CD4-positive, alpha-beta T cell treated with Interleukin-6 at 100 ng/mL for 8 hours (primary cell): ENCODE measurements around the gene PYGB.
"Not testable (repeated sequence)": the region's sequence is repeated elsewhere in the genome, so short reads cannot be mapped to it uniquely, and the experiment has no call there.

Source experiments
- DNase-seq: peaks from one replicate; pipeline ENCODE4 v3.0.0-alpha.2; 2020; ENCODE audit warnings: mixed read lengths, low spot score

Gene PYGB

DNA sequence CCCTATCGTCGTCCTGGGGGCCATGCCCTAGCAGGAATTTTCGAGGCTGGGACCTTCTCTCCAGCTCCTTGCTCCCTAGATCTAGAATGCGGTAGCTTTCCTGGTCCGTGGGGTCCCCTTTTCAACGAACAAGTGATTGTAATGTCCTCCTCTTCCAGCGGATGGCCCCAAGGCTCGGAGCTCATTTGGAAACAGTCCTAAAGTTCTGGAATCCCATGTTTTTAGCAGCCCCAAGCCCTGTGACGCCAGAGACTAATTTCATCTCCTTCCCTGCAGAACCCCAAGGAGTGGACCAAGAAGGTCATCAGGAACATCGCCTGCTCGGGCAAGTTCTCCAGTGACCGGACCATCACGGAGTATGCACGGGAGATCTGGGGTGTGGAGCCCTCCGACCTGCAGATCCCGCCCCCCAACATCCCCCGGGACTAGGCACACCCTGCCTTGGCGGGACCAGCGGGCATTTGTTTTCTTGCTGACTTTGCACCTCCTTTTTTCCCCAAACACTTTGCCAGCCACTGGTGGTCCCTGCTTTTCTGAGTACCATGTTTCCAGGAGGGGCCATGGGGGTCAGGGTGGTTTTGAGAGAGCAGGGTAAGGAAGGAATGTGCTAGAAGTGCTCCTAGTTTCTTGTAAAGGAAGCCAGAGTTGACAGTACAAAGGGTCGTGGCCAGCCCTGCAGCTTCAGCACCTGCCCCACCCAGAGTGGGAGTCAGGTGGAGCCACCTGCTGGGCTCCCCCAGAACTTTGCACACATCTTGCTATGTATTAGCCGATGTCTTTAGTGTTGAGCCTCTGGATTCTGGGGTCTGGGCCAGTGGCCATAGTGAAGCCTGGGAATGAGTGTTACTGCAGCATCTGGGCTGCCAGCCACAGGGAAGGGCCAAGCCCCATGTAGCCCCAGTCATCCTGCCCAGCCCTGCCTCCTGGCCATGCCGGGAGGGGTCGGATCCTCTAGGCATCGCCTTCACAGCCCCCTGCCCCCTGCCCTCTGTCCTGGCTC is 48.5 kb downstream of the PYGB start:
- DNase-seq = no peak

DNA sequence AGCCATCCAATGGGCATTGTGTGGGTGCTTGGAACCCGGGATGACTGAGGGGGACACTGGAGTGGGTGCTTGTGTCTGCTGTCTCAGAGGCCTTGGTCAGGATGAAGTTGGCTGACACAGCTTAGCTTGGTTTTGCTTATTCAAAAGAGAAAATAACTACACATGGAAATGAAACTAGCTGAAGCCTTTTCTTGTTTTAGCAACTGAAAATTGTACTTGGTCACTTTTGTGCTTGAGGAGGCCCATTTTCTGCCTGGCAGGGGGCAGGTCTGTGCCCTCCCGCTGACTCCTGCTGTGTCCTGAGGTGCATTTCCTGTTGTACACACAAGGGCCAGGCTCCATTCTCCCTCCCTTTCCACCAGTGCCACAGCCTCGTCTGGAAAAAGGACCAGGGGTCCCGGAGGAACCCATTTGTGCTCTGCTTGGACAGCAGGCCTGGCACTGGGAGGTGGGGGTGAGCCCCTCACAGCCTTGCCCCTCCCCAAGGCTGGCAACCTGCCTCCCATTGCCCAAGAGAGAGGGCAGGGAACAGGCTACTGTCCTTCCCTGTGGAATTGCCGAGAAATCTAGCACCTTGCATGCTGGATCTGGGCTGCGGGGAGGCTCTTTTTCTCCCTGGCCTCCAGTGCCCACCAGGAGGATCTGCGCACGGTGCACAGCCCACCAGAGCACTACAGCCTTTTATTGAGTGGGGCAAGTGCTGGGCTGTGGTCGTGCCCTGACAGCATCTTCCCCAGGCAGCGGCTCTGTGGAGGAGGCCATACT is 49.4 kb downstream of the PYGB start:
- DNase-seq = no peak

DNA sequence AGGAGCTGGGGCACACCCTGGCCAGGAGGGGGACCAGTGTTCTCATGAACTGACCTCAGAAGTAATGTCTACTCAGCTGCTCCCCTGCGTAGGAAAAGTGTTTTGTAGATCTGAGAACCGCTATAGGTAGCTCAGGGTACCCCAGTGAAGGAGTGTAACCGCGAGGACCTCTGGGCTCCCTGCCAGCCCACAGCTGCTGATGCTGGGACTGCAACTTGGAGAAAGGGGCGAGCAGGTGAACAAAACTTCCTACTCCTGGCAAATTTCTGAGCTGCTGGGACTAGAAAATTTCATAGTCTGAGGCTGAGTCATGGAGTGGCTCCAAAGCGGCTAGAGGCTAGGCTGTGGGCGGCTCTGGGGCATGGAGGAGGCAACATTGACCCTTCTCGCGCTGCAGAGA is 51.9 kb downstream of the PYGB start:
- DNase-seq = no peak

DNA sequence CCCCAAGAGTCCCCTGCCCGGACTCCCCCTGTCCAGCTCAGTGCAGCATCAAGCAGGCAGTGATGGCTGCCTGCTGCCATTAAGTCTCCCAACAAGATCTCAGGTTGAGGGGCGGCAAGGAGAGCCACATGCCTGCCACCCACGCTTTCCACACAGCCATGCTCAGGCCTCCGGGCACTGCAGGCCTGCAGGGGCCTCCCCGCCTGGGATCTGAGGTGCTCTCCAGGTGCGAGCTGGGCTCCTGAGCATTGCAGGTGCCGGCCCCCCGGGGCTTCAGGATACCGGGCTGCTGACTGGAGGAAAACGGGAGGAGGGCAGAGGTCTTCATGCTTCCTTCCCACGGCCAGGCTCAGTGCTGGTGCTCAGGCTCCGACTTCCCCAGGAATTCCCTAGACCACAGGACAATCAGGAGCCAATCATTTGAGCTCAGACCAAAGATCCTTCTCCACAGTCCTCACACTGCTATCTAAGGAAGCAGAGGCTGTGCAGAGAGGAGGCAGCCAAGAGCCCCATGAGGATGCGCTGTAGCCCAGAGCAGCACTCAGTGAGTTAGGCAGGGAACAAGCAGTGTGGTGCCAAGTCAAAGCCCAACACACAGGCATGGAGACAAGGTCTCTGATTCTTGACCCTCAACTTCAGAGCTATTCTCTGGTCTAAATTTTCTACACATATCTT is 52.7 kb downstream of the PYGB start:
- DNase-seq = no peak

DNA sequence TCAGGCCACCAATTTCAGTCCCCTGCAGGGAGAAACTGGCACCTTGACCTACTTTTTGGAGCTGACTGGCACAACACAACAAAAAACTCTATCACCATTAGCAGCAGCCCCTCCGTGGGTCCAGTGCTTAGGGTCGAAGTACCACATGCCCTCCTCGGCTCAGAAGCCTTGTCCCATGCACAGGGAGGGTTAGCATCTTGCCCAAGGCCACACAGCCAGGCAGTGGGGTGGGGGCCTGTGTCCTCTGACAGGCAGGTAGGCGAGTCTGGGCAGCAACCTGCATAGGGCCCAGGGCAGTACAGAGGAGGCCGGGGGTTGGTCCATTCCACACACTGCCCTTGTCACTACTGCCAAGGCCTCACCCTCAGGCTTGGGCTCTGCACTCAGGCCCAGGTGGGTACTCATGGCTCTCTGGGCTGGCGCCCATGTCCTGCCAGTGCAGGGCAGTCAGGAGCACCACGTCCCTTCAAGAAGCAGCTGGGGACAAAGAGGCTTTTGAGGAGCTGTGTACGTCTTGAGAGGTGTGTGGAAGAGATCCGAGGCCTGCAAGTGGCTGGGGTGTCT is 53.6 kb downstream of the PYGB start:
- no peak for DNase-seq

DNA sequence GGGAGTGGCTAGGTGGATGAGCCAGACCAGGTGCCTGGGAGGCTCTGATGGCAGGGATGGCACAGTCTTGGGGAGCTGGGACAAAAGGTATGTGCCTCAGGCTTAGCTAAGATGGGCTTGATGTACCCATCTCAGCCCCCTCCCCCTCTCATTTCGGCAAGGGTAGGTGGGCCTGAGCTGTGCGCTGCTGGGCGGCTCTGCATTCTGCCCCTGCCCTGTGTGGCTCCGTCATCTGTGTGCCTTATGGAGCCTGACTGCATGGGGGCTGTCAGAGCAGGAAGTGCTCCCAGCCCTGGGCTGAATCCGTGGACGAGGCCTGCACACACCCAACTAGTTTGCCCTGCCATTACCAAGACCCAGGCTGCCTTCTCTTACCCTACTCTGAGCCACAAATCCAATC is 54.7 kb downstream of the PYGB start:
- DNase-seq = no peak

DNA sequence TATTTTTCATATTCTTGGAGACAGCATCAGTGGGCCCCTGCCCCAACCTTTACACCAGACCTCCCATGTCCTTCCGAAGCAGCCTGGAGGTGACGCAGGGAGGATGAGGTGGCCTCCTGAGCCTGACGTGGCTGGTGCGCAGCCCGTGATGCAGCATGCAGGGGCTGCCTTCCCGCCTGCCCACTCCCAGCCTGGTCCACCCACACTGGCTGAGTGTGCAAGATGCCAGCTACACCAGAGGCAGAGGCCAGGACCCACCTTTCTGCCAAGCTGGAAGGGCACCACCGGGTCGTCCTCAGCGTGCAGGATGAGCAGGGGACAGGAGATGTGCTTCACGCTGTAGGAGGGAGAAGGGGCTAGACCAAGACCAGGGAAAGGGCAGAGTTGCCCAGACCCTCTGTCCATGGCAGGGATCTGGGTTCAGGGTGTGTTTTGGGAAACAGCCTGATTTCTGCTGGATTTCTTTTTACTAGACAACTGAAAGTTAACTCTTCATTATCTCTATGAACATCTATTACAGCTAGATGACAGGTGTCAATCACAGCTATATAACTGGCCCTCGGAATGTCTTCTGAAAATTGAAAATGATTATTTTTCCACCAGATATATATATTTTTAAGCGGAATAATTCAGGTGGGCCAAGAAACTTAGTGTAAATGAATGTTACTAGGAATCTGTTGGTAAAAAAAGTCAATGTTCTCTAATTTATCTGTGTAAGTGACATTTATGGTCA is 55.6 kb downstream of the PYGB start:
- DNase-seq = no peak

DNA sequence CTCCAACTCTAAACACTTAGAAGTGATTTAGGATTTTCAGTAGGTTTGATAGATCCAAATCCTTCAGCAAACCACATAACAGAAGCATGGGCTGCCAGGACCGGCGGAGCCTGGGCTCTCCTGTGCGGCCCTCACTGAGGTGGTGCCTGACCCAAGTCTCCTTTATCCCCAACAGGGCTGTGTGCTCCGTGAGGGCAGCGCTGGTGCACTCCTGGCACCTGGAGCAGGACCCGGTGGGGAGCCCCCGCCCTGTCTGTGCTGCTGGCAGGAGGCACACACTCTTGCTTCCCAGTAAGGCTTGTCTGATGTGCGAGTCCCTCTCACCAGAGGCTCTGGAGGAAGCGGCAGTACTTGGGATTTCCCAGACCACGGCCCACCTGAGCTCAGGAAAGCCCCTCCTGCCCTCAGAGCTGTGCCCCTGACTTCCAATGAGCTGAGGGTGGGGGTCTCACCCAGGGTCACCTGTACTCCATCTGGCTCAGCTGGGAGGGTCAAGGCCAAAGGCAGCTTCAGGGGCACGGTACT is 56.2 kb downstream of the PYGB start:
- DNase-seq = no peak

DNA sequence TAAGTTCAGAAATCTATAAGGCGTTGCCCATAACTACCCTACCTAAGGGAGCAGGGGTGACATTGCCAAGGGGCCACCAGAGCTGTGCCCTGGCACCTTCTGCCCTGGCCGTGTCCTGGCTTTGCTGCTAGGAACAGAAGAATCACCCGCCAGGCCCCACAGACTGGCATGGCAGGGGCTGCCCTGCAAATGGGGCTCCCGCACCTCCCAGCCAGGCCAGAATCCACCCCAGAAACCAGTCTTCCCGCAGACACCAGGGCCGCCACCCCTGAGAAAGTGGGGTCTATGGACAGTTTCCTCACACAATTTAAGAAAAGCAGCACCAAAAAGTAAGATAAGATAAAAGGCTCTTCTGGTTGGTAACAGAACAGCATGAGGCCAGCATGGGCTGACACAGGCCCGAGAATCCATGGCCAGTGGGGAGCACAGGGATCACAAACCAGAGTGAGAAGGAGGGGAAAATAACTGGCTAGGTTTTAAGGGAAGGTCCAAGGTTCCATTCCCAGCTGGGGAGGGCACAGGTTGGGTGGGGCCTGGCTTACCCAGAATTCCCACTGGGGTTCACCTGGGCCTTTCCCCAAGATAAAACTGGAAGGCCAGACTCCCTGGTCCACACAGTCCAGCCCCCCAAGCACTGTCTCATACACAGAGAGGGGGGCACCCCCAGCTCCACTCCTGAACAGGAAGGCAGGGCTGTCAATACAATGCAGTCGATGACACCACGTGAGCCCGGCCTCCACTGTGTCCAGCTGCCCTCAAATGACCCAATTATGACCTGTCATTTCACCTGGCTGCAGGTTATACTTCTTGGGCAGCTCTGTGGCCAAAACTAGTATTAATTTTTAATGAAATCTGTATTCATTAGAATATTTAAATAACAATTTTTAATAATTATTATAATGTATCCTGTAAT is 59.4 kb downstream of the PYGB start:
- no peak for DNase-seq

DNA sequence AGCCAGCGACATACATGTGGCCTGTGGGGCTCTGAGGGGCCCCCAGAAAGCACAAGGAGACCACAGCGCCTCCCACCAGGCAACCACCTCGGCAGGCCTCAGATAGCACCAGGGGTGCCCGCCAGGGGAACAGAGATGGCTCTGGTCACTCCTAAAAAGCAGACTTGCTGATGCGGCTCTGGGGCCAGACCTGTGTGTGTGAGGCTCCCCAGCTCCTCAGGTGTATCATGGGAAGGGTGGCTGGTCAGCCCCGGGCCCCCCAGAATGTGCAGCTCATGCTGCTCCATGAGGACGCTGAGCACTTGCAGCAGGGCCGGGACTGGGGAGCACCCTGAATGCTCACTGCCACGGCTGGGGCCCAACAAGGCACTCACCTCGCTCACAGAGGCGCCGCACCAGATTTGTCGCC is 60.2 kb downstream of the PYGB start:
- DNase-seq = no peak

DNA sequence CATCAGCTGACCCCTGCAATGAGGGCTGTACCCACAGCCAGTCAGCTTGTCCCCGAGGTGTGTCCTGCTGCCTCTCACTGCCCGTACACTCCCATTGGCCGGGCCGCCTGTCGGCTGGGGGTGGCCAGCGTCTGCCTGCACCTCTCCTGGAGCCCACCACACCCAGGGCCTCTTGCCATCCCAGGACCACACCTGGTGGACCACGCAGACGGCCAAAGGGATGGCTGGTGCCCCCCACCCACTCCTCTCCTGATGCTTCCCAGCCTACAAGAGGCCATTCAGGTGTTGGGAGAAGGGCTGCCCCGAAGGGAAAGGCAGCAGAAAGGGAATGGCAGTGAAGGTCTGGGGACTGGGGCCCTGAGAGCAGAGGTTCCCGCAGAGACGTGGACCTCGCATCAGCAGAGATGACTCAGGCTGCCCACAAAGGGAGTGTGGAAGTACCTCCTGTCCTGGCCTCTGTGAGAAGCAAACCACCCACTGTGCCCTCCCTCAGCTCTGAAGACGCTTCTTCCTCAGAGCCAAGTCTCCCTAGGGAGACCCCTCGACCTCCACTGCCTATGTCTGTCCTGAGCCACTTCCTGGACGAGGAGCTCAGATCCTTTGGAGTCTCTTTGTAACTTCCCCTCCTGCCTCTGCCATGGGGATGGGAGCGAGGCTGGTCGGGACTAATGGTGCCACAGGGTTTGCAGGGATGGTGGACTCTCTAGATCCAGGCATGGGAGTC is 60.9 kb downstream of the PYGB start:
- no peak for DNase-seq

DNA sequence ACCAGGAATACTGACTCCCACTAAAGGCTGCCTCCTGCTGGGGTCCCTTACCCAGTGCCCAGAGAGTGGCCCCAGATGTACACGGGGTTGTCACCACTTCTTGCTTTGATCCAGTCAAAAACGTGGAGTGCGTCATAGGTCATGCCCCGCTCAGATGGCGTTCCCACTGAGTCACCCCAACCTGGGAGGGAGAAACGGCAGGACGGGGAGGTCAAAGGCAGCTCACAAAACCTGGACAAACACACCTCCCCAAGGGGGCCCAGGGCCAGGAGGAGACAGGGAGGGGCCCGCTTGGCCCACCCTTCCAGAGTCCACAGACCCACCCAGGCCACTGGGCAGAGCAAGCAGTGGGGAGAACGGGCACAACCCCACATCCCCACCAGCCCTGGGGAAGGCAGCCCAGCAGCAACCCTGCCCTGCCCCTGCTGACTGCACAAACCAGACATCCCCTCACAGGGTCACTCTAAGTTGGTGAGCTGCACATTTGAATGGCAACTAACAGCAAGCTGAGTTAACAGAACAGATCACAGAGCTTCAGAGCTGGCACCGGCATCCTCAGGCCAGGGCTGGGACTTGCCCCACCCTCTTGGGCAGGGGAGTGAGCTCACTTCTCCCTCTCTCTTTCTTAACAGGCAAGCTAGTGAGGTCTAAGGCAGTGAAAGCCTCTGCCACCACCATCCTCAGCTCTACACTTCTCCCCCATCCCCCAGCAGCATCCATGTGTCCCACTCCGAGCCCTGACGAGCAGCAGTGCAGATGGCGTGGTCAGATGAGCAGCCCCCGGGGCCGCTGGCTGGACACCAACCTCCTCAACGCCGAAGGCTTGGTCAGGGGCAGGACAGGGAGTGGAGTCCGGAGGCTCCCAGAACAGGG is 61.7 kb downstream of the PYGB start:
- DNase-seq = no peak

DNA sequence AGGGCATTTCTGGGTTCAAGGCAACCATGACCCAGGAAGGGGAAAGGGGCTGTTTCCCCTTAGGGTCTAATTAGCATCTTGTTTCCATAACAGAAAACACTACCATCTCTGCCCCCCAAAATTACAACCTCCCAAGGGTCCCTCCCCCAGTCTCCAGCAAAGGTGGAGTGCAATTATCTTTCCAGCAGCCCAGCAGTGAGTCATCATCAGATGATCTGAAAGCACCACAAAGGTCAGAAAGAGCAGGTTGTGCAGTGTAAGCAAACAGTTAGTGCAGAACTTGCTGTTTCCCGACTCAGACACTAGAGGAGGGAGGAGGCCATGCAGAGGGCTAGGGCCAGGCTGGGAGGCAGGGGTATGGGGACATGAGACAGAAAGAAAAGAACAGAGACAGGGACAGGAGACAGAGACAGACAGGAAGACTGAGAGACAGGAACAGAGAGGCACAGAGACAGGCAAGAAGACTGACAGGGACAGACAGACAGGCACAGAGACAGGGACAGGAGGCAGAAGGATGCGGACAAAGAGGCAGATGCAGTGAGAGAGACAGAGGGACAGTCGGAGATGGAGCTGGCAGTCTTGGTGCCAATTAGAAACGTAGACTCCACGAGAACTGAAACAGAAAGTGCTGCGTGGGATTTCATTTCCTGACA is 62.5 kb downstream of the PYGB start:
- peak; percentile 46 for DNase-seq

DNA sequence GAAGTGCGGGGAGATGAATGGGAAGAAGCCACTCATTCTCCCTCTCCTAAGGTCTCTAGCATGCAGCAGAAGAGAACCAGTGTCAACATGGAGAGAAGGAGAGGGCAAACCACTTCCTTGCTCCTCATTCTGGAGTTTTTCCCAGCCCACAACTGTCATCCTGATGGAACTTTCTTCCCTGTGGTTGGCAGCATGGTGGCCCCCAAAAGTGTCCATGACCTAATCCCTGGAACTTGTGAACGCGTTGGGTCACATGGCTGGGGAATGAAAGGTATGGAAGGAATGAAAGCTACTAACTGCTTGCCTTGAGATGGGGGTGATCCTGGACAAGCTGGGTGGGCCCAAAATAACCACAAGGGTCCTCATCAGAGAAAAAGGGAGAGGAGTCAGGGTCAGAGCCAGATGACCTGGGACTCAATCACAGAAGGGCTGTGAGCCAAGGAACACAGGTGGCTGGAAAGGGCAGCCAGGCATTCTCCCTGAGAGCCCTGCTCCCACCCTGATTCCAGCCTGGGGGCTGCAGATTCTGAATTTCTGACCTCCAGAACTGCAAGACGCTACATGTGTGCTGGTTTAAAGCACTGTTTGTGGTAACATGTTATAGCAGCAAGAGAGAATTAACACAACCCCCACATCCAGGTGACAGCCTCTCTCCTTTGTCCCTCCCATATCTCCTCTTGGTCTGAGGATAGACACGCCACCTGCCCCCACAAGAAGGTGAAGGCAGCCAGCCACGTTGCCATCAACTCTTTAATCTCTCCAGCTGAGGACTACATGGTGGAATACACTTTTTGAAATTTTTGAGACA is 63.2 kb downstream of the PYGB start:
- no peak for DNase-seq

DNA sequence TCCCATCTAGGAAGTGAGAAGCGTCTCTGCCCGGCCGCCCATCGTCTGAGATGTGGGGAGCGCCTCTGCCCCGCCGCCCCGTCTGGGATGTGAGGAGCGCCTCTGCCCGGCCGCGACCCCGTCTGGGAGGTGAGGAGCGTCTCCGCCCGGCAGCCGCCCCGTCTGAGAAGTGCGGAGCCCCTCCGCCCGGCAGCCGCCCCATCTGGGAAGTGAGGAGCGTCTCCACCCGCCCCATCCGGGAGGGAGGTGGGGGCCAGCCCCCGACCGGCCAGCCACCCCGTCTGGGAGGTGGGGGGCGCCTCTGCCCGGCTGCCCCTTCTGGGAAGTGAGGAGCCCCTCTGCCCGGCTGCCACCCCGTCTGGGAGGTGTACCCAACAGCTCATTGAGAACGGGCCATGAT is 64.8 kb downstream of the PYGB start:
- not testable (repeated sequence) for DNase-seq

DNA sequence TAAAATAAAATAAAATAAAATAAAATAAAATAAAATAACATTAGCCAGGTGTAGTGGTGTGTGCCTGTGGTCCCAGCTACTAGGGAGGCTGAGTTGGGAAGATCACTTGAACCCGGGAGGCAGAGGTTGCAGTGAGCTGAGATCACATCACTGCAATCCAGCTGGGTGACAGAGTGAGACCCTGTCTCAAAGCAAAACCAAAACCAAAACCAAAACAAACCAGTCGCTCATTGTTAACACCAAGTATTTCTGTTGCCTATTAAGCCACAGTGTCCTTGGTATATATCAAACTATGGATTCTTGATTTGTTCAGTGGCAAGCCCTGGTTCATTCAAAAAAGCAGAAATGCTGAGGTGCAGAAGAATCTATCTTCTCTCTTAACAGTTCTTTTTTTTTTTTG is 65.7 kb downstream of the PYGB start:
- DNase-seq = no peak
